Calu3 (cell line): Measurements from ENCODE around the gene ACAT1. TPM values are rescaled to one million over a fixed set of nuclear protein-coding genes. Genes with fewer than 3 reads are reported as not detected.
A peak's percentile ranks its signal among the peaks of the same experiment; 100 is the strongest.

Experiments used
- Bru-seq: library from RNA; stranded (reverse); fragments of 400-500 nt; gene quantifications from one replicate; lab custom pipeline; 2021; lab: Mats Ljungman, UMichigan
- BruChase-seq, 2 experiments: library from RNA; stranded (reverse); fragments of 400-500 nt; gene quantifications; one replicate each; lab custom pipeline; 2021; lab: Mats Ljungman, UMichigan
- BruUV-seq: library from RNA; stranded (reverse); fragments of 400-500 nt; replicated peaks from 2 replicates; lab custom pipeline; 2021; lab: Mats Ljungman, UMichigan
- CTCF ChIA-PET: fragments of 300-600 bp; sonication (Branson Sonifier 250); formaldehyde crosslinking; loops from one replicate; lab custom pipeline; 2022; ENCODE audit warnings: antibody characterized with exemption; lab: Charles Lee
- DNase-seq: peaks from one replicate; pipeline ENCODE4 v3.0.0; 2022
- H3K27ac Mint-ChIP-seq: one replicate; pipeline ENCODE4 v1.8.0; 2022; ENCODE audit warnings: mixed read lengths; ENCODE audit not compliant: unreplicated experiment
- H3K27me3 Mint-ChIP-seq: one replicate; pipeline ENCODE4 v1.8.0; 2022; ENCODE audit warnings: mixed read lengths; ENCODE audit not compliant: unreplicated experiment
- H3K36me3 Mint-ChIP-seq: one replicate; pipeline ENCODE4 v1.8.0; 2022; ENCODE audit warnings: mild to moderate bottlenecking, moderate library complexity, mixed read lengths; ENCODE audit not compliant: insufficient read depth, unreplicated experiment
- H3K4me1 Mint-ChIP-seq: one replicate; pipeline ENCODE4 v1.8.0; 2022; ENCODE audit warnings: mild to moderate bottlenecking, low read depth, mixed read lengths; ENCODE audit not compliant: unreplicated experiment
- H3K4me3 Mint-ChIP-seq: one replicate; pipeline ENCODE4 v1.8.0; 2022; ENCODE audit warnings: mild to moderate bottlenecking, low read depth, moderate library complexity, mixed read lengths; ENCODE audit not compliant: unreplicated experiment
- H3K9me3 Mint-ChIP-seq: one replicate; pipeline ENCODE4 v1.8.0; 2022; ENCODE audit warnings: low read depth, mixed read lengths; ENCODE audit not compliant: unreplicated experiment
- intact Hi-C: fragments of 100-400 bp; cut with micrococcal nuclease; formaldehyde crosslinking; loops from one replicate; pipeline ENCODE4 v1.10.0; 2022; ENCODE audit not compliant: unreplicated experiment
- long read RNA-seq: library from polyadenylated mRNA; stranded (forward); transcript quantifications from one replicate; pipeline ENCODE4 v2.0.0, GENCODE V29; 2022
- total RNA-seq: library from RNA; stranded (reverse); gene quantifications from 2 replicates; pipeline ENCODE4 v1.2.3, GENCODE V29; 2022
- TF ChIP-seq, protein P1 (sequence below): fragments of 200-600 bp; IDR thresholded peaks from one replicate; pipeline ENCODE4 v1.8.0; 2022; ENCODE audit warnings: antibody characterized with exemption; ENCODE audit not compliant: unreplicated experiment

ACAT1 gene
- 37.2 and 38.3 TPM in 2 replicates for total RNA-seq
- Bru-seq, nascent RNA: percentile 52 among the genes with signal in this experiment
- BruChase-seq, experiment 1, labeled RNA remaining after a 6-hour chase: percentile 59 among the genes with signal in this experiment
- BruChase-seq, experiment 2, labeled RNA remaining after a 2-hour chase: percentile 51 among the genes with signal in this experiment
- long read RNA-seq, transcript ACAT1-201 (12 exons, 1,761 nt): major isoform, 96 of 102 reads
- long read RNA-seq, partial matches to known transcripts: 2 of 102 reads
- long read RNA-seq, other reads (novel, unspliced or antisense): 3 of 102 reads

DNA sequence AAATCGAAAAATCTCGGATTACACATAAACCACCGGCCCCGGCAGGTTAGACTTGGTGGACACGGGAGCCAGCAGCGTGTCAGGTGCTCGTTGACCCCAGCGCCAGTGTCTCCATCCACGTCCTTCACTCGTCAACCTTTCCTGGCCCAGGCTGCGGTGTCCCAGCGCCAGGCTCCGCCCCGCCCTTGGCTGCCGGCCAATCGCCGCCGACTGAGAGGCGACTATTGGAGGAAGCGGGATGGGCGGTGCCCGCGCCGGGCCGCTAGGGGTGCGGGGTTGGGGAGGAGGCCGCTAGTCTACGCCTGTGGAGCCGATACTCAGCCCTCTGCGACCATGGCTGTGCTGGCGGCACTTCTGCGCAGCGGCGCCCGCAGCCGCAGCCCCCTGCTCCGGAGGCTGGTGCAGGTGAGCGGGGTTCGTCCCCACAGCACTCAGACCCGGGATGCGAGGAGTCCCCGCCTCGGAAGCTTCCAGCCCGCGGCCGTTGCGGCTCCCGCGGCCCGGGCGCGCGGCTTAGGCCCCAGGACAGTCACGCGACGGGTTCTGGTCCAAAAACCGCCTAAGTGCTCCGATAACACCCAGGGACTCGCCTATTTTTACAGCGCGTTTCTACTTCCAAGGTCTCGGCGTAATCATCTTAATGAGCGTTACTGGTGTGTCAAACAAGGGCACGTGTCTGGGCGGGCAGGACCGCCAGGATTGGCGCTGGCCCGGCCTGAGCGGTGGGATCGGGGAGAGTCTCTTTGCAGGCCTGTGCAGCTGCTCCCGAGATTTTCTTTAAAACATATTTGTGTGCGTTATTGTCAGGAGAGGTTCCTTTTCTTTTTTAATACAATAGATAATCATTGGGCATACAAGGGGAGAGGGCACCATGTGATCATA lies at the start of gene ACAT1:
Gene ACAT1, plus strand, starts transcription at position 294 of the 882 bp plus-strand sequence. Its CDS starts 40 bp downstream, at position 334.
- Mint-ChIP-seq H3K36me3 (peaks cover 15% of the 10 kb centered on the region), H3K27ac (peak within 1 kb of the TSS; percentile 38), H3K4me1 (peaks cover 19% of the 10 kb centered on the region), H3K27me3 (no peaks in the 10 kb centered on the region), H3K9me3 (no peaks in the 10 kb centered on the region), H3K4me3 (peak within 1 kb of the TSS; percentile 82)
- BruUV-seq: no TSS peak
- CTCF ChIA-PET: no interaction called here
- TF ChIP-seq, protein P1, sequence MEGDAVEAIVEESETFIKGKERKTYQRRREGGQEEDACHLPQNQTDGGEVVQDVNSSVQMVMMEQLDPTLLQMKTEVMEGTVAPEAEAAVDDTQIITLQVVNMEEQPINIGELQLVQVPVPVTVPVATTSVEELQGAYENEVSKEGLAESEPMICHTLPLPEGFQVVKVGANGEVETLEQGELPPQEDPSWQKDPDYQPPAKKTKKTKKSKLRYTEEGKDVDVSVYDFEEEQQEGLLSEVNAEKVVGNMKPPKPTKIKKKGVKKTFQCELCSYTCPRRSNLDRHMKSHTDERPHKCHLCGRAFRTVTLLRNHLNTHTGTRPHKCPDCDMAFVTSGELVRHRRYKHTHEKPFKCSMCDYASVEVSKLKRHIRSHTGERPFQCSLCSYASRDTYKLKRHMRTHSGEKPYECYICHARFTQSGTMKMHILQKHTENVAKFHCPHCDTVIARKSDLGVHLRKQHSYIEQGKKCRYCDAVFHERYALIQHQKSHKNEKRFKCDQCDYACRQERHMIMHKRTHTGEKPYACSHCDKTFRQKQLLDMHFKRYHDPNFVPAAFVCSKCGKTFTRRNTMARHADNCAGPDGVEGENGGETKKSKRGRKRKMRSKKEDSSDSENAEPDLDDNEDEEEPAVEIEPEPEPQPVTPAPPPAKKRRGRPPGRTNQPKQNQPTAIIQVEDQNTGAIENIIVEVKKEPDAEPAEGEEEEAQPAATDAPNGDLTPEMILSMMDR: no peak
- intact Hi-C loops: no loop called here
- DNase-seq: peak; percentile 96

DNA sequence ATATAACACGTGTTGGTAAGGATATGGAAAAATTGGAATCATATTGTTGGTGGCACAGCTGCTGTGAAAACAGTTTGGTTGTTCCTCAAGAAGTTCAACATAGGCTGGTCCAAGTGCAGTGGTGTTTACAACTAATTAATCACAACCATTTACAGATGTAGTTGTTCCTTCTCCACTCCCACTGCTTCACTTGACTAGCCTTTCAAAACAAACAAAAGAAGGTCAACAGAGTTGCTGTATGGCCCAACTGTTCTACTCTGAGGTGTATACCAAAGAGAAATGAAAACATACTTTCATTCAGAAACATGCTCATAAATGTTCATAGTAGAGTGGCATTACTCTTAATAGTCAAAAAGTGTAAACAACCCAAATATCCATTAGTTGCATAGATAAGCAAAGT lies 36.6 kb upstream of the ACAT1 start:
- CTCF ChIA-PET: no interaction called here
- TF ChIP-seq, protein P1: no peak
- no peak overlapping the region for H3K4me3 Mint-ChIP-seq
- peaks cover under 1% of the 10 kb centered on the region for H3K36me3 Mint-ChIP-seq
- H3K9me3 Mint-ChIP-seq: no peaks in the 10 kb centered on the region
- no peaks in the 10 kb centered on the region for H3K27me3 Mint-ChIP-seq
- intact Hi-C loops: no loop called here
- H3K4me1 Mint-ChIP-seq: no peaks in the 10 kb centered on the region
- no TSS peak for BruUV-seq
- H3K27ac Mint-ChIP-seq: no peak overlapping the region
- DNase-seq: no peak

DNA sequence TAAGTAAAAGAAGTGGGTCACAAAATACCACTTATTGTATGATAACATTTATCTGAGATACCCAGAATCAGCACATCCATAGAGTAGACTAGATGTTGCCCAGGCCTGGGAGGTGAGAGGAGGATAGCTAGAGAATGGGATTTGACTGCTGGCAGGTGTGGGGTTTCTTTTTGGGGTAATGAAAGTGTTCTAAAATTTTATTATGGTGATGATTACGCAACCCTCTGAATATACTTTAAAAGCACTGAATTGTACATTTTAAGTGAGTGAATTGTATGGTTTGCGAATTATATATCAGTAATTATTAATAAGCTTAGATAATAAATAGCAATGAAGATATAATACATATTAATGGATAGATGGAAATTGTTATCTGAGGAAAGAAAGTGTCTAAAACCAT lies 35.7 kb upstream of the ACAT1 start:
- DNase-seq: no peak
- Mint-ChIP-seq H3K27me3 (no peaks in the 10 kb centered on the region), H3K4me3 (no peak overlapping the region), H3K9me3 (no peaks in the 10 kb centered on the region), H3K4me1 (no peaks in the 10 kb centered on the region), H3K27ac (no peak overlapping the region), H3K36me3 (no peaks in the 10 kb centered on the region)
- CTCF ChIA-PET: no interaction called here
- TF ChIP-seq, protein P1: no peak
- no TSS peak for BruUV-seq
- intact Hi-C loops: no loop called here

DNA sequence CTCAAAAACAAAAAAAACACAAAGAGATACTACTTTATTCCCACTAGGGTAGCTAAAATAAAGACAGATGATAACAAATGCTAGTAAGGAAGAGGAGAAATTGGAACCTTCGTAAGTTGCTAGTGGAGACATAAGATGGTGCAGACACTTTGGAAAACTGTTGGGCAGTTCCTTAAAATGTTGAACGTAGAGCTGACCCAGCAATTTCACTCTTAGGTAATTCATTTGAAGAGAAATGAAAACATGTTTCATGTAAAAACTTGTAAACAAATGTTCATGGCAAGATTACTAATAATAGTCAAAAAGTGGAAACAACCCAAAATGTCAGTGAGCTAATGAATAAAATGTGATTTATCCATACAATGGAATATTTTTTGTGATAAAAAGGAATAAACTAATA lies 29.2 kb upstream of the ACAT1 start:
- TF ChIP-seq, protein P1: no peak
- no TSS peak for BruUV-seq
- Mint-ChIP-seq H3K27me3 (no peaks in the 10 kb centered on the region), H3K36me3 (peaks cover 13% of the 10 kb centered on the region), H3K4me1 (no peaks in the 10 kb centered on the region), H3K27ac (no peak overlapping the region), H3K4me3 (no peak overlapping the region), H3K9me3 (no peaks in the 10 kb centered on the region)
- CTCF ChIA-PET: interaction anchor here (0.6 kb wide), 1 partner anchor 470 kb away, joined by 6 read pairs; no protein-coding TSS in a partner anchor
- intact Hi-C loops: no loop called here
- DNase-seq: no peak
